Measurements from ENCODE around the gene AOC2. TPM values are rescaled to one million over a fixed set of nuclear protein-coding genes. Genes with fewer than 3 reads are reported as not detected.

AOC2 gene
- total and polyA plus RNA-seq, 2 of the 13 experiments (the other 11 are each of a cell fraction or from before 2014, with no cell fraction given), result 1.2 to 3.3 TPM

DNA sequence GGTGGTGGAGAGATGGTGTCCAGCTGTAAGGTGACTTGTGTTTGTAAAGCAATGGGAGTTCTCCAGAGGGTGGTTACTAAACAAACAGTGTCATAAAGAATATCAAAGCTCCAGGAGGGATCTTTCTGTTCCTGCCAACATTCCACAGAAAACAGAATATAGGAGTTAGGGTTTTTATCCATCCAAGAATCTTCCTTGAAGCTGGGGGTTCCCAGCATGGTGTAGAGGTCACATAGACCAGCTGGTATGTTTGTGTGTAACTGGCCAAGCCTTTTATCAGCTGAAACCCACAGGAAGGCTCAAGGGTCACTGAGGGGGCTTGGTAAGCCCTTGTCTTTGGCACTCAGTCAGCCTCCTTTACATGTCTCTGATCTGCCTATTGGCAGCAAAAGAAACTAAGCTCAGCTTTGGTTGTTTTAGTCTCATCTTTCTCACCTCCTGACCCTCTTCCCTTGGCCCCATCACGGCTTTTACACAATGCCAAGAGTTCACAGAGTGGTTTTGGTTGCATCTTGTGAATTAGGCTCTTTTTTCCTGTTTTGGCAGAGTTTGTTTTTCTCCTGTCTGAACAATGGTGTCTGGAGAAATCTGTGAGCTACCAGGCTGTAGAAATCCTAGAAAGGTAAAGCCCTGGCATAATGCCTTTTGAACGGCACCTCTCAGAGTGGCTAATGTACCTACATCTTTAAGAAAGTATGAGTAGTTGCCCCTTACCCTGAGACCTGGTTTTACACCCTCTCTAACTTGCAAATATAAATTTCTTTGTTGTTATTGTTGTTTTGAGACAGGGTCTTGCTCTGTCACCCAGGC, 41.1 kb upstream of the AOC2 start (continued):
- TF ChIP-seq SIX1 (CRISPR knock-in tag; IDR thresholded peaks at IDR 0.05; ENCODE audit: borderline replicate concordance) (peak; percentile 65; the same call in 1 of the 2 replicates), PITX1 (CRISPR knock-in tag; IDR thresholded peaks at IDR 0.05) (peak; percentile 76), RFX3 (CRISPR knock-in tag; IDR thresholded peaks at IDR 0.05) (no peak), TEAD3 (CRISPR knock-in tag; optimal IDR thresholded peaks at IDR 0.05; ENCODE audit: borderline replicate concordance) (peak; percentile 90), ATF7-NPFF (CRISPR knock-in tag; IDR thresholded peaks at IDR 0.05; ENCODE audit: low read depth) (no peak), SNAI1 (CRISPR knock-in tag; IDR thresholded peaks at IDR 0.05; ENCODE audit: borderline replicate concordance) (no peak), CREB1 (IDR thresholded peaks at IDR 0.05) (no peak), CREB1 (CRISPR knock-in tag; IDR thresholded peaks at IDR 0.05) (0 out of 2 replicates have a peak, but pooled peaks have one; percentile 23), ASH2L (IDR thresholded peaks at IDR 0.05; ENCODE audit: insufficient read length, low read depth, low read length) (peak; percentile 39), HOXD1 (CRISPR knock-in tag; IDR thresholded peaks at IDR 0.05) (no peak), ZNF44 (CRISPR knock-in tag; IDR thresholded peaks at IDR 0.05) (no peak), ZNF724P (CRISPR knock-in tag; IDR thresholded peaks at IDR 0.05; ENCODE audit: borderline replicate concordance) (no peak), ZNF3 (CRISPR knock-in tag; IDR thresholded peaks at IDR 0.05) (no peak), MTA3 (CRISPR knock-in tag; IDR thresholded peaks at IDR 0.05) (no peak)
- TF ChIP-seq, protein P1, sequence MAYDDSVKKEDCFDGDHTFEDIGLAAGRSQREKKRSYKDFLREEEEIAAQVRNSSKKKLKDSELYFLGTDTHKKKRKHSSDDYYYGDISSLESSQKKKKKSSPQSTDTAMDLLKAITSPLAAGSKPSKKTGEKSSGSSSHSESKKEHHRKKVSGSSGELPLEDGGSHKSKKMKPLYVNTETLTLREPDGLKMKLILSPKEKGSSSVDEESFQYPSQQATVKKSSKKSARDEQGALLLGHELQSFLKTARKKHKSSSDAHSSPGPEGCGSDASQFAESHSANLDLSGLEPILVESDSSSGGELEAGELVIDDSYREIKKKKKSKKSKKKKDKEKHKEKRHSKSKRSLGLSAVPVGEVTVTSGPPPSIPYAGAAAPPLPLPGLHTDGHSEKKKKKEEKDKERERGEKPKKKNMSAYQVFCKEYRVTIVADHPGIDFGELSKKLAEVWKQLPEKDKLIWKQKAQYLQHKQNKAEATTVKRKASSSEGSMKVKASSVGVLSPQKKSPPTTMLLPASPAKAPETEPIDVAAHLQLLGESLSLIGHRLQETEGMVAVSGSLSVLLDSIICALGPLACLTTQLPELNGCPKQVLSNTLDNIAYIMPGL (CRISPR knock-in tag; IDR thresholded peaks at IDR 0.05; ENCODE audit: borderline replicate concordance in 1 of 2, low read depth in 1 of 2), result no peak
- TF ChIP-seq, protein P2, sequence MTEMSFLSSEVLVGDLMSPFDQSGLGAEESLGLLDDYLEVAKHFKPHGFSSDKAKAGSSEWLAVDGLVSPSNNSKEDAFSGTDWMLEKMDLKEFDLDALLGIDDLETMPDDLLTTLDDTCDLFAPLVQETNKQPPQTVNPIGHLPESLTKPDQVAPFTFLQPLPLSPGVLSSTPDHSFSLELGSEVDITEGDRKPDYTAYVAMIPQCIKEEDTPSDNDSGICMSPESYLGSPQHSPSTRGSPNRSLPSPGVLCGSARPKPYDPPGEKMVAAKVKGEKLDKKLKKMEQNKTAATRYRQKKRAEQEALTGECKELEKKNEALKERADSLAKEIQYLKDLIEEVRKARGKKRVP (CRISPR knock-in tag; IDR thresholded peaks at IDR 0.05), result no peak
- TF ChIP-seq, protein P3, sequence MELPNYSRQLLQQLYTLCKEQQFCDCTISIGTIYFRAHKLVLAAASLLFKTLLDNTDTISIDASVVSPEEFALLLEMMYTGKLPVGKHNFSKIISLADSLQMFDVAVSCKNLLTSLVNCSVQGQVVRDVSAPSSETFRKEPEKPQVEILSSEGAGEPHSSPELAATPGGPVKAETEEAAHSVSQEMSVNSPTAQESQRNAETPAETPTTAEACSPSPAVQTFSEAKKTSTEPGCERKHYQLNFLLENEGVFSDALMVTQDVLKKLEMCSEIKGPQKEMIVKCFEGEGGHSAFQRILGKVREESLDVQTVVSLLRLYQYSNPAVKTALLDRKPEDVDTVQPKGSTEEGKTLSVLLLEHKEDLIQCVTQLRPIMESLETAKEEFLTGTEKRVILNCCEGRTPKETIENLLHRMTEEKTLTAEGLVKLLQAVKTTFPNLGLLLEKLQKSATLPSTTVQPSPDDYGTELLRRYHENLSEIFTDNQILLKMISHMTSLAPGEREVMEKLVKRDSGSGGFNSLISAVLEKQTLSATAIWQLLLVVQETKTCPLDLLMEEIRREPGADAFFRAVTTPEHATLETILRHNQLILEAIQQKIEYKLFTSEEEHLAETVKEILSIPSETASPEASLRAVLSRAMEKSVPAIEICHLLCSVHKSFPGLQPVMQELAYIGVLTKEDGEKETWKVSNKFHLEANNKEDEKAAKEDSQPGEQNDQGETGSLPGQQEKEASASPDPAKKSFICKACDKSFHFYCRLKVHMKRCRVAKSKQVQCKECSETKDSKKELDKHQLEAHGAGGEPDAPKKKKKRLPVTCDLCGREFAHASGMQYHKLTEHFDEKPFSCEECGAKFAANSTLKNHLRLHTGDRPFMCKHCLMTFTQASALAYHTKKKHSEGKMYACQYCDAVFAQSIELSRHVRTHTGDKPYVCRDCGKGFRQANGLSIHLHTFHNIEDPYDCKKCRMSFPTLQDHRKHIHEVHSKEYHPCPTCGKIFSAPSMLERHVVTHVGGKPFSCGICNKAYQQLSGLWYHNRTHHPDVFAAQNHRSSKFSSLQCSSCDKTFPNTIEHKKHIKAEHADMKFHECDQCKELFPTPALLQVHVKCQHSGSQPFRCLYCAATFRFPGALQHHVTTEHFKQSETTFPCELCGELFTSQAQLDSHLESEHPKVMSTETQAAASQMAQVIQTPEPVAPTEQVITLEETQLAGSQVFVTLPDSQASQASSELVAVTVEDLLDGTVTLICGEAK (IDR thresholded peaks at IDR 0.05), result no peak
- TF ChIP-seq, protein P3 (CRISPR knock-in tag; IDR thresholded peaks at IDR 0.05), result no peak

Measured in HepG2 (cell line).